ENCODE results near the gene UNC13B.
"Not testable (repeated sequence)": the region's sequence is repeated elsewhere in the genome, so short reads cannot be mapped to it uniquely, and the experiment has no call there.

Gene UNC13B

GRCh38 chr9:35220659-35221338, 59.0 kb downstream of the UNC13B start:
- no peak for DNase-seq (ENCODE audit: low read depth in 2 of 3, low spot score in 1 of 3)

GRCh38 chr9:35225677-35226076, 63.9 kb downstream of the UNC13B start:
- DNase-seq (ENCODE audit: low read depth in 2 of 3, low spot score in 1 of 3), result no peak

GRCh38 chr9:35226651-35227050, 64.8 kb downstream of the UNC13B start:
- DNase-seq (ENCODE audit: low read depth in 2 of 3, low spot score in 1 of 3), result no peak

GRCh38 chr9:35227284-35227683, 65.5 kb downstream of the UNC13B start:
- no peak for DNase-seq (ENCODE audit: low read depth in 2 of 3, low spot score in 1 of 3)

GRCh38 chr9:35229066-35229778, 67.4 kb downstream of the UNC13B start:
- no peak for DNase-seq (ENCODE audit: low read depth in 2 of 3, low spot score in 1 of 3)

GRCh38 chr9:35229779-35230143, 68.0 kb downstream of the UNC13B start:
- DNase-seq (ENCODE audit: low read depth in 2 of 3, low spot score in 1 of 3), result no peak

GRCh38 chr9:35232867-35233544, 71.2 kb downstream of the UNC13B start:
- no peak for DNase-seq (ENCODE audit: low read depth in 2 of 3, low spot score in 1 of 3)

GRCh38 chr9:35236692-35237091, 74.9 kb downstream of the UNC13B start:
- no peak for DNase-seq (ENCODE audit: low read depth in 2 of 3, low spot score in 1 of 3)

GRCh38 chr9:35237311-35237710, 75.5 kb downstream of the UNC13B start:
- DNase-seq (ENCODE audit: low read depth in 2 of 3, low spot score in 1 of 3), result no peak

GRCh38 chr9:35245945-35246344, 84.1 kb downstream of the UNC13B start:
- not testable (repeated sequence) for DNase-seq (ENCODE audit: low read depth in 2 of 3, low spot score in 1 of 3)

GRCh38 chr9:35253075-35253474, 91.3 kb downstream of the UNC13B start:
- DNase-seq (ENCODE audit: low read depth in 2 of 3, low spot score in 1 of 3), result no peak

- no peak for DNase-seq (ENCODE audit: low read depth in 2 of 3, low spot score in 1 of 3)
These were observed 92.4 kb downstream of the UNC13B start for GRCh38 chr9:35254237-35254636.

GRCh38 chr9:35254984-35255857, 93.4 kb downstream of the UNC13B start:
- DNase-seq (ENCODE audit: low read depth in 2 of 3, low spot score in 1 of 3), result no peak

GRCh38 chr9:35257986-35258659, 96.3 kb downstream of the UNC13B start:
- no peak for DNase-seq (ENCODE audit: low read depth in 2 of 3, low spot score in 1 of 3)

- DNase-seq (ENCODE audit: low read depth in 2 of 3, low spot score in 1 of 3), result peak in 2 of 3 donors; percentile 17 to 31
These were observed 97.1 kb downstream of the UNC13B start for GRCh38 chr9:35258660-35259474.

- no peak for DNase-seq (ENCODE audit: low read depth in 2 of 3, low spot score in 1 of 3)
These were observed 98.4 kb downstream of the UNC13B start for GRCh38 chr9:35260186-35260585.

GRCh38 chr9:35262064-35262463, 100.3 kb downstream of the UNC13B start:
- no peak for DNase-seq (ENCODE audit: low read depth in 2 of 3, low spot score in 1 of 3)

- DNase-seq (ENCODE audit: low read depth in 2 of 3, low spot score in 1 of 3), result no peak
These were observed 105.9 kb downstream of the UNC13B start for GRCh38 chr9:35267710-35268109.

GRCh38 chr9:35269919-35270318, 108.1 kb downstream of the UNC13B start:
- DNase-seq (ENCODE audit: low read depth in 2 of 3, low spot score in 1 of 3), result no peak

GRCh38 chr9:35271637-35272036, 109.8 kb downstream of the UNC13B start:
- no peak for DNase-seq (ENCODE audit: low read depth in 2 of 3, low spot score in 1 of 3)

All from stimulated activated CD4-positive, alpha-beta T cell treated with anti-CD3 and anti-CD28 coated beads, Interleukin-12 subunit alpha, Interleukin-12 subunit beta, amount 100 ng/mL, for 48 hours (primary cell).